GM12801 (cell line): ENCODE data around the gene PAX7.

Experiments
- CTCF ChIP-seq: IDR thresholded peaks from one replicate; pipeline ENCODE4 v1.5.1; 2011; ENCODE audit warnings: control low read depth; ENCODE audit not compliant: insufficient read length; ENCODE audit errors: extremely low read depth

PAX7 gene

GRCh38 chr1:18661404-18662285, 31.0 kb downstream of the PAX7 start:
- TF ChIP-seq CTCF, result no peak

- TF ChIP-seq CTCF, result no peak
Observed at GRCh38 chr1:18662286-18662639, 31.6 kb downstream of the PAX7 start.

- no peak for TF ChIP-seq CTCF
Observed at GRCh38 chr1:18666317-18666920, 35.8 kb downstream of the PAX7 start.

GRCh38 chr1:18667333-18667732, 36.7 kb downstream of the PAX7 start:
- TF ChIP-seq CTCF, result no peak

- TF ChIP-seq CTCF, result no peak
Observed at GRCh38 chr1:18668046-18668445, 37.4 kb downstream of the PAX7 start.

- TF ChIP-seq CTCF, result no peak
Observed at GRCh38 chr1:18668750-18669404, 38.2 kb downstream of the PAX7 start.

GRCh38 chr1:18670121-18670867, 39.6 kb downstream of the PAX7 start:
- no peak for TF ChIP-seq CTCF
